GM19099 (cell line): ENCODE measurements around the gene ZNF253.

Experiments
- POLR2A ChIP-seq: IDR thresholded peaks from 3 replicates; pipeline ENCODE4 v1.6.1; 2011; ENCODE audit warnings: low read depth; ENCODE audit not compliant: insufficient read length; ENCODE audit errors: extremely low read depth

The ZNF253 gene

GRCh38 chr19:19865750-19866610 is at the start of gene ZNF253:
TSS of gene ZNF253 (plus strand) at chr19:19865882. CDS start at chr19:19865997, 115 bp downstream.
- peak; percentile 94 for TF ChIP-seq POLR2A

- no peak for TF ChIP-seq POLR2A
These were observed 49.0 kb upstream of the ZNF253 start for GRCh38 chr19:19816679-19817078.

- TF ChIP-seq POLR2A: no peak
These were observed 48.3 kb upstream of the ZNF253 start for GRCh38 chr19:19817357-19817756.

- no peak for TF ChIP-seq POLR2A
These were observed 44.8 kb upstream of the ZNF253 start for GRCh38 chr19:19820774-19821320.

- peak; percentile 91 for TF ChIP-seq POLR2A
These were observed 44.2 kb upstream of the ZNF253 start, which contains the start of gene ZNF506 for GRCh38 chr19:19821366-19821951. TSS of gene ZNF506 (minus strand) at chr19:19821750. CDS start at chr19:19821603, 147 bp downstream.

- TF ChIP-seq POLR2A: no peak
These were observed 41.8 kb upstream of the ZNF253 start for GRCh38 chr19:19823916-19824315.

- no peak for TF ChIP-seq POLR2A
These were observed 38.8 kb upstream of the ZNF253 start for GRCh38 chr19:19826875-19827274.

- TF ChIP-seq POLR2A: no peak
These were observed 30.1 kb upstream of the ZNF253 start for GRCh38 chr19:19835560-19836038.

- TF ChIP-seq POLR2A: no peak
These were observed 17.9 kb upstream of the ZNF253 start for GRCh38 chr19:19847781-19848180.

- TF ChIP-seq POLR2A: no peak
These were observed 16.6 kb upstream of the ZNF253 start for GRCh38 chr19:19849056-19849455.

- TF ChIP-seq POLR2A: no peak
These were observed 6.9 kb upstream of the ZNF253 start for GRCh38 chr19:19858751-19859150.

GRCh38 chr19:19860756-19861390 is 4.8 kb upstream of the ZNF253 start:
- no peak for TF ChIP-seq POLR2A

- no peak for TF ChIP-seq POLR2A
These were observed 1.0 kb downstream of the ZNF253 start for GRCh38 chr19:19866611-19867248.

GRCh38 chr19:19871932-19872331 is 6.2 kb downstream of the ZNF253 start:
- TF ChIP-seq POLR2A: no peak

GRCh38 chr19:19873381-19873780 is 7.7 kb downstream of the ZNF253 start:
- TF ChIP-seq POLR2A: no peak

- no peak for TF ChIP-seq POLR2A
These were observed 12.0 kb downstream of the ZNF253 start for GRCh38 chr19:19877724-19878123.

GRCh38 chr19:19884583-19884982 is 18.9 kb downstream of the ZNF253 start:
- TF ChIP-seq POLR2A: no peak
